ENCODE measurements around the gene RBBP8NL. TPM values are rescaled to one million over a fixed set of nuclear protein-coding genes. Genes with fewer than 3 reads are reported as not detected.

Gene RBBP8NL
- total RNA-seq, 4 donors from 2014 or later, result not detected

GRCh38 chr20:62408055-62408454 is 19.3 kb downstream of the RBBP8NL start:
- no peak for DNase-seq (ENCODE audit: extremely low spot score)

DNA sequence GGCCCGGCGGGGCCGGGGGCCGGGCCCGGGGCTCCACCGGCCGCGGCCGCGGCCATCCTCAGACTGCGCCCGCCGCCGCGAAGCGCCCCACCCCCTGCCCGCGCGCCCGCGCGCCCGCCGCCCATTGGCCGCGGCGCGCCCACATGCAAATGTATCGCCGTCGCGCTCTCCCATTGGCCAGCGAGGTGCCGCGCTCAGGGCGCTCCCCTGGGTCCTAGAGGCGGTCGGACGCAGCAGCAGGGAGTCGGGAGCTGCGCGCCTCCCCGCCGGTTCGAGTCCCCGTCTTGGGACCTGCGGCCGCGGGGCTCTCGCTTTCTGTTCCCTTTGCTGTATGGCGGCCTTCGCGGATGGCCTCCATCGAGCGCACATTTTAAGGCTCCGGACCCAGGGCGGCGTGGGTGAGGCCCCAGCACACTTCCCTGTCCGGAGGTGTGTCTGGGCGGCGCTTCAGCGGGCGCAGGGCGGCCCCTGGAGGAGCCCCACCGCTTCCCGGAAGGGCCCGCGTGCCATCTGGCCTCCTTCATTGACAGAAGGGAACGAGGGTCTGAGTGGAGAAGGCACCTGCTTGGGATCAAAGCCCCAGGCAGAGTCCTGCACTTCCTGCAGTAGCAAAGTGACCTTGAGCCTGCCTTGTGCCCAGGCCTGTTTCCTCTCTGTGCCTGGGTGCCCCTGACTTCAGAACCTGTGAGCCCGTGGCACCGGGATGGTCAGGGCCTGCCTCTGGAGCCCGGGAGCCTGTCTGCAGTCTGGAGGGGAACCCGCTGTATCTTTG is 19.9 kb downstream of the RBBP8NL start, which contains the start of gene CABLES2:
Gene CABLES2 (minus strand): TSS at position 65 of the 772 bp plus-strand sequence. CDS start 9 bp downstream, at position 56.
- WGBS, result 10% methylated on average over 22 of the region's 73 CpGs

More at GRCh38 chr20:62408055-62408454, 19.3 kb downstream of the RBBP8NL start:
- peaks cover 32 to 53% (median 44%) of the 10 kb centered on the region in 4 donors for H3K4me1 ChIP-seq
- H3K27me3 ChIP-seq, result no peaks in the 10 kb centered on the region
- peaks cover 0 to 4% (median 0%) of the 10 kb centered on the region in 4 donors for H3K36me3 ChIP-seq
- H3K27ac ChIP-seq (replicated peaks in 1 of 4), result no peak overlapping the region
- no peaks in the 10 kb centered on the region for H3K9me3 ChIP-seq
- WGBS, result 95% methylated on average over 11 of the region's 15 CpGs
- no peak overlapping the region for H3K4me3 ChIP-seq
- intact Hi-C loops (cut with DNase I), result no loop called here
- TF ChIP-seq POLR2A (IDR thresholded peaks at IDR 0.05; ENCODE audit: low read depth) (no peak), POLR2AphosphoS5 (IDR thresholded peaks at IDR 0.05) (no peak), EP300 (IDR thresholded peaks at IDR 0.05) (no peak)
- TF ChIP-seq, protein P1, sequence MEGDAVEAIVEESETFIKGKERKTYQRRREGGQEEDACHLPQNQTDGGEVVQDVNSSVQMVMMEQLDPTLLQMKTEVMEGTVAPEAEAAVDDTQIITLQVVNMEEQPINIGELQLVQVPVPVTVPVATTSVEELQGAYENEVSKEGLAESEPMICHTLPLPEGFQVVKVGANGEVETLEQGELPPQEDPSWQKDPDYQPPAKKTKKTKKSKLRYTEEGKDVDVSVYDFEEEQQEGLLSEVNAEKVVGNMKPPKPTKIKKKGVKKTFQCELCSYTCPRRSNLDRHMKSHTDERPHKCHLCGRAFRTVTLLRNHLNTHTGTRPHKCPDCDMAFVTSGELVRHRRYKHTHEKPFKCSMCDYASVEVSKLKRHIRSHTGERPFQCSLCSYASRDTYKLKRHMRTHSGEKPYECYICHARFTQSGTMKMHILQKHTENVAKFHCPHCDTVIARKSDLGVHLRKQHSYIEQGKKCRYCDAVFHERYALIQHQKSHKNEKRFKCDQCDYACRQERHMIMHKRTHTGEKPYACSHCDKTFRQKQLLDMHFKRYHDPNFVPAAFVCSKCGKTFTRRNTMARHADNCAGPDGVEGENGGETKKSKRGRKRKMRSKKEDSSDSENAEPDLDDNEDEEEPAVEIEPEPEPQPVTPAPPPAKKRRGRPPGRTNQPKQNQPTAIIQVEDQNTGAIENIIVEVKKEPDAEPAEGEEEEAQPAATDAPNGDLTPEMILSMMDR (IDR thresholded peaks at IDR 0.05), result no peak

GRCh38 chr20:62406635-62407176 is 20.6 kb downstream of the RBBP8NL start:
- Histone ChIP-seq H3K4me1 (peaks cover 32 to 53% (median 44%) of the 10 kb centered on the region in 4 donors), H3K27ac (replicated peaks in 1 of 4) (peak overlapping the region; percentile 55 to 76 (median 66)), H3K9me3 (no peaks in the 10 kb centered on the region), H3K4me3 (peak overlapping the region; percentile 54 to 90 (median 73)), H3K27me3 (no peaks in the 10 kb centered on the region), H3K36me3 (peaks cover 0 to 17% (median 7%) of the 10 kb centered on the region in 4 donors)
- DNase-seq (ENCODE audit: extremely low spot score), result no peak
- no peak for TF ChIP-seq EP300 (IDR thresholded peaks at IDR 0.05)
- TF ChIP-seq POLR2A (IDR thresholded peaks at IDR 0.05; ENCODE audit: low read depth), result no peak
- TF ChIP-seq, protein P1 (IDR thresholded peaks at IDR 0.05), result no peak
- TF ChIP-seq POLR2AphosphoS5 (IDR thresholded peaks at IDR 0.05), result no peak
- WGBS, result no CpG with 5 or more reads among the region's 42 CpGs
- intact Hi-C loops (cut with DNase I), result no loop called here

More for the DNA sequence above, 19.9 kb downstream of the RBBP8NL start, which contains the start of gene CABLES2:
- no peak for TF ChIP-seq POLR2A (IDR thresholded peaks at IDR 0.05; ENCODE audit: low read depth)
- TF ChIP-seq EP300 (IDR thresholded peaks at IDR 0.05), result no peak
- TF ChIP-seq POLR2AphosphoS5 (IDR thresholded peaks at IDR 0.05), result peak in 1 of 2 donors; percentile 79
- TF ChIP-seq, protein P1 (IDR thresholded peaks at IDR 0.05), result peak; percentile 9 to 39 (median 27)
- H3K36me3 ChIP-seq, result peaks cover 0 to 10% (median 4%) of the 10 kb centered on the region in 4 donors
- H3K4me1 ChIP-seq, result peaks cover 32 to 53% (median 44%) of the 10 kb centered on the region in 4 donors
- H3K9me3 ChIP-seq, result no peaks in the 10 kb centered on the region
- DNase-seq (ENCODE audit: extremely low spot score), result peak; percentile 96
- intact Hi-C loops (cut with DNase I), result no loop called here
- H3K27me3 ChIP-seq, result no peaks in the 10 kb centered on the region
- peak within 1 kb of the TSS; percentile 54 to 90 (median 73) for H3K4me3 ChIP-seq
- peak within 1 kb of the TSS; percentile 55 to 76 (median 66) for H3K27ac ChIP-seq (replicated peaks in 1 of 4)

DNA sequence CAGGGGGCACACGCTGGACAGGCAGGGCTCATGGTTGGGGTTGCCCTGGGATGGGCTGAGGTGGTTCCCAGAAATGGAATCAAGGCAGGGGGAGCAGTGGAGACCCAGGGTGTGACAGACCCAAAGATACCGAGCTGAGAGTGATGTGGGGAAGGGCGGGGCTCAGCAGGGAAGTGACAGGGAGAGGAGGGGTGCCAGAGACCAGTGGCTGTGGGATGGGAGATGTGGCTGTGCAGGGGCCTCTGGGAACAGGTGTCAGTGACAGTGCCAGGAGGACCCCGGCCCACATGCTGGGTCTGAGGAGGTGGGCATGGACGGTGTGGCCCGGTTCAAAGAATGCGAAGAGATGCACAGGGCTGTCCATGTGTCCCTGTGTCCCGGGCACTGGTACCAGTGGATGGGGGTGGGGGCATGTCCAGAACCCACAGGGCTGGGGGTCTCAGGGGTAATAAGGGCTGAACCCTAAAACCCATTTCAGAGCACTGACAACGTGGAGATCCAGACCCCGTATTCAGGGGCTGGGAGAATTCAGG is 21.3 kb downstream of the RBBP8NL start:
- Histone ChIP-seq H3K36me3 (peaks cover 0 to 23% (median 9%) of the 10 kb centered on the region in 4 donors), H3K9me3 (no peaks in the 10 kb centered on the region), H3K27me3 (no peaks in the 10 kb centered on the region), H3K4me1 (peaks cover 32 to 53% (median 44%) of the 10 kb centered on the region in 4 donors), H3K4me3 (peak overlapping the region; percentile 54 to 90 (median 73)), H3K27ac (replicated peaks in 1 of 4) (peak overlapping the region in 3 of 4 donors; percentile 62 to 76 (median 70))
- intact Hi-C loops (cut with DNase I), result no loop called here
- no peak for DNase-seq (ENCODE audit: extremely low spot score)
- TF ChIP-seq POLR2AphosphoS5 (IDR thresholded peaks at IDR 0.05) (no peak), EP300 (IDR thresholded peaks at IDR 0.05) (no peak), POLR2A (IDR thresholded peaks at IDR 0.05; ENCODE audit: low read depth) (no peak)
- TF ChIP-seq, protein P1 (IDR thresholded peaks at IDR 0.05), result no peak
- 71% methylated on average over 8 of the region's 10 CpGs for WGBS

Data from esophagus muscularis mucosa (tissue), 4 donors.